BE2C (cell line): Measurements from ENCODE around the gene AKR1A1. TPM values are rescaled to one million over a fixed set of nuclear protein-coding genes. Genes with fewer than 3 reads are reported as not detected.
A peak's percentile ranks its signal among the peaks of the same experiment; 100 is the strongest.

Experiments
- DNase-seq: peaks from one replicate; pipeline ENCODE4 v3.0.0-alpha.2; 2020
- H3K27me3 ChIP-seq: fragments of 250-450 bp; sonication (Bioruptor Pico); 2 replicates; pipeline ENCODE4 v1.5.1; 2020; ENCODE audit warnings: mild to moderate bottlenecking
- H3K36me3 ChIP-seq: fragments of 250-450 bp; sonication (Bioruptor Pico); 2 replicates; pipeline ENCODE4 v1.5.1; 2020; ENCODE audit warnings: mild to moderate bottlenecking
- H3K4me1 ChIP-seq: fragments of 250-450 bp; sonication (Bioruptor Pico); 2 replicates; pipeline ENCODE4 v1.5.1; 2020
- H3K4me3 ChIP-seq: 2 replicates; pipeline ENCODE4 v1.5.1; 2011; ENCODE audit warnings: low read depth, low read length
- H3K9me3 ChIP-seq: fragments of 250-450 bp; sonication (Bioruptor Pico); 2 replicates; pipeline ENCODE4 v1.5.1; 2020
- CTCF ChIP-seq: IDR thresholded peaks from 2 replicates; pipeline ENCODE4 v1.5.1; 2012; ENCODE audit warnings: mild to moderate bottlenecking, low read depth, low read length
- polyA plus RNA-seq: library from polyadenylated mRNA; unstranded; fragments of >200 nt; gene quantifications from one replicate; pipeline ENCODE4 v1.2.1, GENCODE V29; 2012; ENCODE audit warnings: low read depth, missing spikeins; ENCODE audit not compliant: insufficient read length, insufficient read depth

AKR1A1 gene
- 183 TPM for polyA plus RNA-seq

GRCh38 chr1:45550401-45551351 lies at the start of gene AKR1A1:
Gene AKR1A1, plus strand, starts transcription at chr1:45550826. Its CDS starts 10,969 bp downstream, at chr1:45561795.
- Histone ChIP-seq H3K36me3 (no peaks in the 10 kb centered on the region; the same call in 1 of the 2 replicates), H3K9me3 (no peaks in the 10 kb centered on the region), H3K4me1 (no peaks in the 10 kb centered on the region), H3K27me3 (no peaks in the 10 kb centered on the region), H3K4me3 (peak within 1 kb of the TSS; percentile 74)
- TF ChIP-seq CTCF: no peak
- DNase-seq: peak; percentile 90

- no peak for TF ChIP-seq CTCF
- H3K27me3 ChIP-seq: no peaks in the 10 kb centered on the region
- DNase-seq: no peak
- no peaks in the 10 kb centered on the region for H3K4me1 ChIP-seq
- no peak overlapping the region for H3K4me3 ChIP-seq
- no peaks in the 10 kb centered on the region for H3K36me3 ChIP-seq
- H3K9me3 ChIP-seq: no peaks in the 10 kb centered on the region
Measured at GRCh38 chr1:45501505-45501859, 49.1 kb upstream of the AKR1A1 start.

GRCh38 chr1:45503462-45504360 lies 46.9 kb upstream of the AKR1A1 start:
- H3K27me3 ChIP-seq: no peaks in the 10 kb centered on the region
- H3K9me3 ChIP-seq: no peaks in the 10 kb centered on the region
- no peak overlapping the region for H3K4me3 ChIP-seq
- H3K4me1 ChIP-seq: no peaks in the 10 kb centered on the region
- no peak for DNase-seq
- H3K36me3 ChIP-seq: no peaks in the 10 kb centered on the region
- TF ChIP-seq CTCF: no peak

- H3K9me3 ChIP-seq: no peaks in the 10 kb centered on the region
- no peak for TF ChIP-seq CTCF
- no peak for DNase-seq
- no peaks in the 10 kb centered on the region for H3K27me3 ChIP-seq
- no peak overlapping the region for H3K4me3 ChIP-seq
- H3K36me3 ChIP-seq: peaks cover 14% of the 10 kb centered on the region
- H3K4me1 ChIP-seq: no peaks in the 10 kb centered on the region
Measured at GRCh38 chr1:45507195-45507594, 43.4 kb upstream of the AKR1A1 start.

- Histone ChIP-seq H3K36me3 (peaks cover 21% of the 10 kb centered on the region), H3K4me3 (no peak overlapping the region), H3K27me3 (no peaks in the 10 kb centered on the region), H3K4me1 (no peaks in the 10 kb centered on the region), H3K9me3 (no peaks in the 10 kb centered on the region)
- TF ChIP-seq CTCF: no peak
- DNase-seq: no peak
Measured at GRCh38 chr1:45507893-45508292, 42.7 kb upstream of the AKR1A1 start.
